Caco-2 (cell line): ENCODE data around the gene IPPK. TPM values are rescaled to one million over a fixed set of nuclear protein-coding genes. Genes with fewer than 3 reads are reported as not detected.
"Not testable (repeated sequence)": the region's sequence is repeated elsewhere in the genome, so short reads cannot be mapped to it uniquely, and the experiment has no call there.

ENCODE experiments used
- BruUV-seq: library from RNA; stranded (reverse); fragments of 400-500 nt; replicated peaks from 2 replicates; lab custom pipeline; 2021; lab: Mats Ljungman, UMichigan
- CTCF ChIA-PET: fragments of 300-600 bp; sonication (Branson Sonifier 250); formaldehyde crosslinking; loops from one replicate; lab custom pipeline; 2022; ENCODE audit warnings: antibody characterized with exemption; lab: Charles Lee
- POLR2A ChIA-PET: fragments of 300-600 bp; sonication (Branson Sonifier 250); formaldehyde crosslinking; loops from one replicate; lab custom pipeline; 2022; ENCODE audit warnings: antibody characterized with exemption; lab: Charles Lee
- DNase-seq, 2 experiments: peaks; one replicate each; pipeline versions ENCODE4 v3.0.0 to v3.0.0-alpha.2; 2020 to 2022
- H3K27me3 ChIP-seq: replicated peaks from 2 replicates; pipeline ENCODE4 v1.6.0; 2011; ENCODE audit warnings: low read length; ENCODE audit not compliant: control insufficient read depth, insufficient read depth
- H3K36me3 ChIP-seq: 2 replicates; pipeline ENCODE4 v1.5.1; 2011; ENCODE audit warnings: low read length; ENCODE audit not compliant: control insufficient read depth, insufficient read depth
- H3K4me1 ChIP-seq: fragments of 250-450 bp; sonication (Bioruptor Pico); 2 replicates; pipeline ENCODE4 v1.5.1; 2020; ENCODE audit warnings: mild to moderate bottlenecking
- H3K4me3 ChIP-seq: 2 replicates; pipeline ENCODE4 v1.5.1; 2011; ENCODE audit warnings: low read depth, mild to moderate bottlenecking, control low read depth, low read length
- H3K9me3 ChIP-seq: fragments of 250-450 bp; sonication (Bioruptor Pico); 2 replicates; pipeline ENCODE4 v1.5.1; 2020; ENCODE audit warnings: mild to moderate bottlenecking, moderate library complexity
- H3K27ac Mint-ChIP-seq: one replicate; pipeline ENCODE4 v1.8.0; 2022; ENCODE audit warnings: mixed read lengths; ENCODE audit not compliant: unreplicated experiment
- H3K27me3 Mint-ChIP-seq: one replicate; pipeline ENCODE4 v1.8.0; 2022; ENCODE audit warnings: mixed read lengths; ENCODE audit not compliant: insufficient read depth, unreplicated experiment
- H3K36me3 Mint-ChIP-seq: one replicate; pipeline ENCODE4 v1.8.0; 2022; ENCODE audit warnings: mild to moderate bottlenecking, mixed read lengths; ENCODE audit not compliant: insufficient read depth, unreplicated experiment
- H3K4me1 Mint-ChIP-seq: one replicate; pipeline ENCODE4 v1.8.0; 2022; ENCODE audit warnings: low read depth, mixed read lengths; ENCODE audit not compliant: unreplicated experiment
- H3K4me3 Mint-ChIP-seq: one replicate; pipeline ENCODE4 v1.8.0; 2022; ENCODE audit warnings: mild to moderate bottlenecking, moderate library complexity, mixed read lengths; ENCODE audit not compliant: unreplicated experiment
- H3K9me3 Mint-ChIP-seq: one replicate; pipeline ENCODE4 v1.8.0; 2022; ENCODE audit warnings: mixed read lengths; ENCODE audit not compliant: unreplicated experiment
- CTCF ChIP-seq, 2 experiments: fragments of 200-600 bp in 1 of 2; IDR thresholded peaks; 1 replicate in 1 of 2; 2 replicates in 1 of 2; pipeline versions ENCODE4 v1.5.1 to v1.8.0; 2011 to 2022; ENCODE audit warnings: antibody characterized with exemption in 1 of 2, control low read depth in 1 of 2, inconsistent platforms in 1 of 2, low read depth in 1 of 2, low read length in 1 of 2, mild to moderate bottlenecking in 1 of 2, moderate library complexity in 1 of 2; ENCODE audit not compliant: insufficient read depth in 1 of 2, severe bottlenecking in 1 of 2, unreplicated experiment in 1 of 2
- intact Hi-C: fragments of 100-400 bp; cut with micrococcal nuclease; formaldehyde crosslinking; loops from one replicate; pipeline ENCODE4 v1.10.0; 2022; ENCODE audit not compliant: unreplicated experiment
- total RNA-seq: library from RNA; stranded (reverse); gene quantifications from 2 replicates; pipeline ENCODE4 v1.2.3, GENCODE V29; 2022

The IPPK gene
- total RNA-seq, 1 experiment from 2014 or later, result 5.4 TPM

- intact Hi-C loops, result loop anchor here (5.0 kb wide), 2 partner anchors 304 to 489 kb away; partner anchors contain the start of genes CENPP and NOL8
- BruUV-seq, result no TSS peak
- Histone ChIP-seq H3K9me3 (no peaks in the 10 kb centered on the region), H3K36me3 (no peaks in the 10 kb centered on the region; the same call in 1 of the 2 replicates), H3K27me3 (no peaks in the 10 kb centered on the region), H3K4me1 (no peaks in the 10 kb centered on the region), H3K4me3 (no peak overlapping the region)
- ChIA-PET POLR2A (no interaction called here), CTCF (no interaction called here)
- H3K36me3 Mint-ChIP-seq, result peaks cover 6% of the 10 kb centered on the region
- DNase-seq, result no peak
- no peaks in the 10 kb centered on the region for H3K4me1 Mint-ChIP-seq
- no peak for TF ChIP-seq CTCF (IDR thresholded peaks at IDR 0.05; ENCODE audit: insufficient read depth in 1 of 2, low read depth in 1 of 2, low read length in 1 of 2, severe bottlenecking in 1 of 2, unreplicated experiment in 1 of 2)
- no peaks in the 10 kb centered on the region for H3K27me3 Mint-ChIP-seq
- no peaks in the 10 kb centered on the region for H3K9me3 Mint-ChIP-seq
- H3K27ac Mint-ChIP-seq, result no peak overlapping the region
- no peak overlapping the region for H3K4me3 Mint-ChIP-seq
Observed at GRCh38 chr9:92631452-92632343, 38.2 kb downstream of the IPPK start.

DNA sequence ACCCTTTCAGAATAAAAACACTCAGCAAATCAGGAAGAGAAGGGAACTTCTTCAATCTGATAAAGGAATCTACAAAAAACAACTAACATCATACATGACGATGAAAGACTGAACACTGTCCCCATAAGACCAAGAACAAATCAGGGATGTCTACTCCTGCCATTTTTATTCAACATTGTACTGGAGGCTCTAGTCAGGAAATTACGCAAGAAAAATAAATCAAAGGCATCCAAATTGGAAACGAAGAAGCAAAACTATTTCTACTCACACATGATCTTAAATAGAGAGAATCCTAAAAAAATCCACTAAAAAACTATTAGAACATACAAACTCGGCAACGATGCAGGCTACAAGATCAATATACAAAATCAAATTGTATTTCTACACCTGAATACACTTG is 42.3 kb downstream of the IPPK start:
- H3K27me3 ChIP-seq, result no peaks in the 10 kb centered on the region
- H3K27me3 Mint-ChIP-seq, result no peaks in the 10 kb centered on the region
- TF ChIP-seq CTCF (IDR thresholded peaks at IDR 0.05; ENCODE audit: insufficient read depth in 1 of 2, low read depth in 1 of 2, low read length in 1 of 2, severe bottlenecking in 1 of 2, unreplicated experiment in 1 of 2), result no peak
- DNase-seq, result no peak
- no peak overlapping the region for H3K27ac Mint-ChIP-seq
- no peaks in the 10 kb centered on the region for H3K36me3 ChIP-seq
- H3K4me1 Mint-ChIP-seq, result no peaks in the 10 kb centered on the region
- no TSS peak for BruUV-seq
- intact Hi-C loops, result no loop called here
- H3K9me3 ChIP-seq, result no peaks in the 10 kb centered on the region
- H3K4me3 Mint-ChIP-seq, result no peak overlapping the region
- no peaks in the 10 kb centered on the region for H3K9me3 Mint-ChIP-seq
- ChIA-PET POLR2A (no interaction called here), CTCF (no interaction called here)
- H3K4me1 ChIP-seq, result no peaks in the 10 kb centered on the region
- no peak overlapping the region for H3K4me3 ChIP-seq
- peaks cover 10% of the 10 kb centered on the region for H3K36me3 Mint-ChIP-seq

DNA sequence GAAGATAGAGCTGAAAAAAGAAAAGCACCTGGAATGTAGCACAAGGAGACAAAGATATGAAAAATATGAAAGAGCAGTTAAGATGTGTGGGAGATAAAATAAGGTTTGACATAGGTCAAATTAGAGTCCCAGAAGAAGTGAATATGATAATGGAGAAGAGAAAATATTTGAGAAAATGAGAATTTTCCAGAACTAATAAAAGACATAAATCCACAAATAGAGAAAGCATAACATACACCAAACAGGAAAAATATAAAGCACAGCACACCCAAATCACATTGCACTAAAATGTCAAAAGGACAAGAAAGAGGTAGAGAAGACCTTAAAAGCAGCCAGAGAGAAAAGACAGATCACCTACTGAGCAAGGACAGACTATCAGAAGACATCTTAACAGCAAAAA is 43.4 kb downstream of the IPPK start:
- H3K36me3 Mint-ChIP-seq, result peaks cover 10% of the 10 kb centered on the region

GRCh38 chr9:92623936-92624335 is 46.0 kb downstream of the IPPK start:
- DNase-seq, BruUV-seq, H3K36me3 Mint-ChIP-seq, H3K27ac Mint-ChIP-seq, CTCF ChIA-PET, intact Hi-C loops, H3K27me3 Mint-ChIP-seq, H3K9me3 Mint-ChIP-seq, H3K4me3 ChIP-seq, H3K4me1 ChIP-seq, H3K9me3 ChIP-seq, H3K36me3 ChIP-seq, H3K4me1 Mint-ChIP-seq, H3K4me3 Mint-ChIP-seq, POLR2A ChIA-PET, H3K27me3 ChIP-seq: not testable (repeated sequence)

More for the DNA sequence above, 43.4 kb downstream of the IPPK start:
- ChIA-PET CTCF (no interaction called here), POLR2A (no interaction called here)
- Histone ChIP-seq H3K9me3 (no peaks in the 10 kb centered on the region), H3K4me3 (no peak overlapping the region), H3K4me1 (no peaks in the 10 kb centered on the region), H3K36me3 (no peaks in the 10 kb centered on the region), H3K27me3 (no peaks in the 10 kb centered on the region)
- DNase-seq, result no peak
- intact Hi-C loops, result no loop called here
- no peak for TF ChIP-seq CTCF (IDR thresholded peaks at IDR 0.05; ENCODE audit: insufficient read depth in 1 of 2, low read depth in 1 of 2, low read length in 1 of 2, severe bottlenecking in 1 of 2, unreplicated experiment in 1 of 2)
- H3K9me3 Mint-ChIP-seq, result no peaks in the 10 kb centered on the region
- no peak overlapping the region for H3K4me3 Mint-ChIP-seq
- no TSS peak for BruUV-seq
- no peaks in the 10 kb centered on the region for H3K27me3 Mint-ChIP-seq
- no peaks in the 10 kb centered on the region for H3K4me1 Mint-ChIP-seq
- H3K27ac Mint-ChIP-seq, result no peak overlapping the region
